ENCODE measurements around the gene ITGB1. TPM values are rescaled to one million over a fixed set of nuclear protein-coding genes. Genes with fewer than 3 reads are reported as not detected.

Gene ITGB1
- total and polyA plus RNA-seq, 9 of the 15 experiments (the other 6 are each of a cell fraction or from before 2014, with no cell fraction given): 40.2 to 194 (median 155) TPM

- no peak for TF ChIP-seq CREB3L1 (IDR thresholded peaks at IDR 0.05; ENCODE audit: borderline replicate concordance, low read depth)
- TF ChIP-seq HDGF (IDR thresholded peaks at IDR 0.05): no peak
- TF ChIP-seq ARID3B (CRISPR knock-in tag; IDR thresholded peaks at IDR 0.05; ENCODE audit: borderline replicate concordance): no peak
- TF ChIP-seq ETS2 (tag; IDR thresholded peaks at IDR 0.05; ENCODE audit: borderline replicate concordance, poor library complexity, severe bottlenecking): no peak
- no peak for TF ChIP-seq SAFB2 (IDR thresholded peaks at IDR 0.05; ENCODE audit: borderline replicate concordance, low read depth, low read length, severe bottlenecking)
- no peak for TF ChIP-seq ZNF12 (CRISPR knock-in tag; IDR thresholded peaks at IDR 0.05)
- no peak for TF ChIP-seq STAT6 (CRISPR knock-in tag; IDR thresholded peaks at IDR 0.05)
- no peak for TF ChIP-seq NKRF (IDR thresholded peaks at IDR 0.05; ENCODE audit: borderline replicate concordance)
- no peak for TF ChIP-seq ZNF717 (CRISPR knock-in tag; IDR thresholded peaks at IDR 0.05)
- TF ChIP-seq HES1 (IDR thresholded peaks at IDR 0.05; ENCODE audit: low read depth): no peak
- no peak for TF ChIP-seq CLOCK (CRISPR knock-in tag; IDR thresholded peaks at IDR 0.05; ENCODE audit: borderline replicate concordance)
- no peak for TF ChIP-seq ATF4 (CRISPR knock-in tag; IDR thresholded peaks at IDR 0.05)
Measured at GRCh38 chr10:32957341-32958084, 517 bp downstream of the ITGB1 start (continued).
